AG20443 (cell line): ENCODE results near the gene SLC4A9.
"Not testable (repeated sequence)": the region's sequence is repeated elsewhere in the genome, so short reads cannot be mapped to it uniquely, and the experiment has no call there.

Experiments used
- DNase-seq: peaks from one replicate; pipeline ENCODE4 v3.0.0; 2012; ENCODE audit warnings: low spot score, mixed read lengths

Gene SLC4A9

DNA sequence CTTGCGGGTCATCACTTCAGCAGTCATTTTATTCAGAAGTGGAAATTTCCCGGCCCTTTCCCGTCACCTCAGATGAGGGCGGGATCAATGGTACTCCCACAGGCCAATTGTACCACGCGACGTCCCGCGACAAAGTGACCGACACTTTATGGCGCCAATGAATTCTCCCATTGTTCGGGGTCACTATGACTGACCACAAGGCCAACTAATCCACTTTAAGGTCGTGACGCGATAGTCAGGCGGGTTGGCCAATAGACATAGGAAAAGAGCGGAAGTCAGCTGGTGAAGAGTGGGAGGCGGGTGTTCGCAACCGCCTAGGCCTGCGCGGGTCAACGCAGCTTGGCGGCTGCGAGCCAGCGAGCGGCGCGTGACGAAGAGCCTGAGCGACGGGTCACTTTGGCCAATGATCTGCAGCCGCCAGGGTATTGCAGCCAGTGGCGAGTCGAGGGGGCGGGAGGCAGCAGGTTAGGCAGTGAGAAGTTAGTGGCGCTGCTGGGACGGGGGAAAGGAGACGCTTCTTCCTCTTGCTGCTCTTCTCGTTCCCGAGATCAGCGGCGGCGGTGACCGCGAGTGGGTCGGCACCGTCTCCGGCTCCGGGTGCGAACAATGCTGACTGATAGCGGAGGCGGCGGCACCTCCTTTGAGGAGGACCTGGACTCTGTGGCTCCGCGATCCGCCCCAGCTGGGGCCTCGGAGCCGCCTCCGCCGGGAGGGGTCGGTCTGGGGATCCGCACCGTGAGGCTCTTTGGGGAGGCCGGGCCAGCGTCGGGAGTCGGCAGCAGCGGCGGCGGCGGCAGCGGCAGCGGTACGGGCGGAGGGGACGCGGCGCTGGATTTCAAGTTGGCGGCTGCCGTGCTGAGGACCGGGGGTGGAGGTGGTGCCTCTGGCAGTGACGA is 41.6 kb downstream of the SLC4A9 start, which contains the start of gene ANKHD1:
Gene ANKHD1 (plus strand): TSS at position 472 of the 896 bp plus-strand sequence. CDS start 135 bp downstream, at position 607.
- DNase-seq, result peak; percentile 97

DNA sequence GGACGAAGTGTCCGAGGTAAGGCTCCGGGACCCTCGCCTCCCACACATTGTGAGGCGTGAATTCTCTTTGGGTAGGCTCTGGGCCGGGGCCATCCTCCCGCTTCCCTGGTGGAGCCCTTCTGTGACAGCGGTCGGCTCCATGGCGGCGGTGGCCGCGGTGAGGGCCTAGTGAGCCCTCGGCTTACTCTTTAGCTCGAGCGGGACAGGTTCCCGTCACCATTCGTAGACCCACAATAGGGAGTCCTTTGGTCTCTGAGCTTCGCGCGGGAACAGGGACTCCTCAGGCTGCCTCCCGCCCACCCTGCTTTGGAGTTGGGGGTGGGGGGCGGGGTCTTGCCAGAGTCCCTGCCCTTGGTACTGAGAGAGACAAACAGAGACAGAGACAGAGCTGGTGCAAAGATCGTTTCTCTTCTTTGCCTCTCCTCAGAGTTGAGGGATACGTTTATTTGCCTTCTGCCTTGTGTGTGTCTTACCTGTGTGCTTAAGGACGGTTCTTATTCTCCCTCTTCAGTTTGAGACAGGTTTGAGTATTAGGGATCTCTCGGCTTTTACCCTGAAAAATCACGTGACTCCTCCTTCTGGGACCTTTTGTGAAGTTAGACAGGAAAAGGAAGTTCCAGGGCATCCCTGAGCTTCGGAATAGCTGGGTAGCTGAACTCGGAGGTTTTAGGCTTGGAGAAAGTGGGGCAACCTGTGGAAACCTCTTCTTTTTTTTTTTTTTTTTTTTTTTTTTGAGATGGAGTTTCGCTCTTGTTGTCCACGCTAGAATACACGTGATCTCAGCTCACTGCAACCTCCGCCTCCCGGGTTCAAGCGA is 42.5 kb downstream of the SLC4A9 start:
- peak; percentile 24 for DNase-seq

DNA sequence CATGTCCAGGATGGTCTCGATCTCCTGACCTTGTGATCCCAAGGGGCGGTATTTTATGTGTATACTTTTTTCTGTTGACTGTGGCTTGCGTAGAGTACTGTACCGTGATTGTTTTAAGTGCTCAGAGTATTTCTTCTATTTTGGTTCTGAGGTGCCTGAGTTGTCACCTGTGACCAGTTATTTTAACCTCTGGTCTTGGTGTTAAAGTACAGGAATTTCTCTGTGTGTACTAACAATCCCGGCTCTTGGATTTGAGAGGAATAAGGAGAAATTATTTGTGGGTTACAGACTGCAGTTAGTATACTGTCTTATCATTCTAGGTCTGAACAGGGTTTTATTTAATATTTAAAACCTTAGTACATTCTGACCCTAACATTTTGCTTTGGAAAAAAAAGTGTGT is 43.6 kb downstream of the SLC4A9 start:
- DNase-seq, result no peak

DNA sequence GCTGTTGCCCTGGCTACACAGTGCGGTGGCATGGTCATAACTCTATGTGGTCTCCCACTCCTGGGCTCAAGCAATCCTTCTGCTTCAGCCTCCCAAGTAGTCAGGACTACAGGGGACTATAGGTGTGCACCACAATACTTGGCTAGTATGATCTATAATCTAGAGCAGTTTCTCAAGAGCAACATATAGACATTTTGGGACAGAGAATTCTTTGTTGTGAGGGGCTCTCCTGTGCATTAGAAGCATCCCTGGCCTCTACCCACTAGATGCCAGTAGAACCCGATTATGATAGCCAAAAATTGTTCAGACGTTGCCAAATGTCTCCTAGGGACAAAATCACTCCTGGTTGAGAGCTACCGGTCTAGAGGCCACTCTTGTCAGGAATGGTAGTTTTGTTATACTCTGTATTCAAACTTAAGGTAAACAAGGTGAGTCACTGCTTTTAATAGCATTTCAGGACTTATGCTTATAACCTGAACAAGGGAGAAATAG is 48.8 kb downstream of the SLC4A9 start:
- DNase-seq, result no peak

DNA sequence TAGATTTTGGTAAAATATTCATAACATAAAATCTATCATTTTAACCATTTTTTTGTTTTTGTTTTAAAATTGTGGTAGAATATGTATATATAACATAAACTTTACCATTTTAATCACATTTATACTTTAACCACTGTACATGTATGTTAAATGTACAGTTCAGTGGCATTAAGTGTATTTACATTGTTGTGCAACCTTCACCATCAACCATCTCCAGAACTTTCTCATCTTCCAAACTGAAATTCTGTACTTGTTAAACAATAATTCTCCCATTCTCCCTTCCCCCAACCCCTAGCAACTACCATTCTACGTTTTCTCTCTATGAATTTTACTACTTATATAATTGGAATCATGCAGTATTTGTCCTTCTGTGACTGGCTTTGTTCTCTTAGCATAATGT is 53.2 kb downstream of the SLC4A9 start:
- no peak for DNase-seq

DNA sequence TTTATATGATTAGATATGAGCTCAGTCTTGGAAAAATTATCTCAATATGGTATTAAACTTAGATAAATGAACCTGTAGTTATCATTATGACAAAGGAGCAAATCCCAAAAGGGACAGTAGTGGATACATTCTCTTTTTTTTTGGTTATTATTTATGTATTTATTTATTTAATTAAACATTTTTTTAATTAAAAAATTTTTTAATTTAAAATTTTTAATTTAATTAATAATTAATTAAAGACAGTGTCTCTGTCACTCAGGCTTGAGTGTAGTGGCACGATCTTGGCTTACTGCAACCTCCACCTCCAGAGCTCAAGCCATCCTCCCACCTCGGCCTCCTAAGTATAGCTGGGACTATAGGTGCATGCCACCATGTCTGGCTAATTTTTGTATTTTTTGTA is 57.2 kb downstream of the SLC4A9 start:
- no peak for DNase-seq

DNA sequence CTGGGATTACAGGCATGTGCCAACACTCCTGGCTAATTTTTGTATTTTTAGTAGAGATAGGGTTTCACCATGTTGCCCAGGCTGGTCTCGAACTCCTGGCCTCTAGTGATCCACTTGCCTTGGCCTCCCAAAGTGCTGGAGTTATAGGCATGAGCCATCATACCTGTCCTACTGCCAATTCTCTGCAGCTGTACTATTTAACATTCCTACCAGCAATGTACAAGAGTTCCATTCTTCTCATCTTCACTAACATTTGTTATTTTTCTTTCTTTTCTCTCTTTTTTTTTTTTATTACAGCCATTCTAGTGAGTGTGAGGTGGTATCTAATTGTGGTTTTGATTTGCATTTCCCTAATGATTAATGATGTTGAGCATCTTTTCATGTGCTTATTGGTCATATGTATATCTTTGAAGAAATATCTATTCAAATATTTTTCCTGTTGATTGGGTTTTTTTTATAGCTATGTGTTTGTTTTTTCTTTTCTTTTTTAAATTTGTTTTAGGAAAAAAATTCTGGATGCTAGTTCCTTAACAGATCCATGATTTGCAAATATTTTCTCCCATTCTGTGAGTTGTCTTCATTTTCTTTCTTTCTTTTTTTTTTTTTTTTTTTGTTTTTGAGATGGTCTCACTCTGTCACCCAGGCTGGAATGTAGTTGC is 59.0 kb downstream of the SLC4A9 start:
- DNase-seq, result no peak

DNA sequence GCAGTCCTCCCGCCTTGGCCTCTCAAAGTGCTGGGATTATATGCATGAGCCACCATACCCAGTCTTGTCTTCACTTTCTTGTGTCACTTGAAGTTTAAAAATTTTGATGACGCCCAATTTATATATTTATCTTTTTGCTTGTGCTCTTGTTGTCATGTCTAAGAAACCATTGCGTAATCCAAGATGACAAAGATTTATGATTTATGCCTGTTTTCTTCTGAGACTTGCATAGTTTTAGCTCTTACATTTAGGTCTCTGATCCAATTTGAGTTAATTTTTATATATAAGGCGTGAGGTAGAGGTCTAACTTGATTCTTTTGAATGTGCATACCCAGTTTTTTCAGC is 60.2 kb downstream of the SLC4A9 start:
- no peak for DNase-seq

DNA sequence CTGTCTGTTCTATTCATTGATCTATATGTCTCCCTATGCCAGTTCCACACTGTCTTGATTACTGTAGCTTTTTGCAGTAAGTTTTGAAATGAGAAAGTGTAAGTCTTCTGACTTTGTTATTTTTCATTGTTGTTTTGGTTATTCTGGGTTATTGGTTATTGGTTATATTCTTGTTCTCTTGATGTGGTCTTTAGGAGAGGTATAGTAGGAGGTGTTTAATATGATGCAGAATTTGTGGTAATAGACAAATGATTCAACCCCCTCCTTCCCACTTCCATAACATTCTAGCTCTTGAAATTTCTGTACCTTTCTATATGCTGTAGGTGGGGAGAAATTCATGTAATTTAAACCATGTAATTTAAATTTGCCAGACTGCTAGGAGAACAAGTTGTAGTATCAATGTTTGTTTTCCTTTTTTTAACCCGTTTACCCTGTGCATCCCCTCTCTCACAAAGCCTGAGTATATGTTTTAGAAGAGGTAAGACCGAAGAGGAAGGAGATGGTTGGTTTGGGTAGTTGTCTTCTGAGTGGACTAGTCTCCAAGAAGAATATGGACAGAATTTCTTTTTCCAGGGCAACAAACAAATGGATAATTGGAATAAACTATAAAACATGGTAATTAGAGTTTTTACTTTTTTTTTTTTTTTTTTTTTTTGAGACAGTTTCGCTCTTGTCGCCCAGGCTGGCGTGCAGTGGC is 60.8 kb downstream of the SLC4A9 start:
- no peak for DNase-seq

DNA sequence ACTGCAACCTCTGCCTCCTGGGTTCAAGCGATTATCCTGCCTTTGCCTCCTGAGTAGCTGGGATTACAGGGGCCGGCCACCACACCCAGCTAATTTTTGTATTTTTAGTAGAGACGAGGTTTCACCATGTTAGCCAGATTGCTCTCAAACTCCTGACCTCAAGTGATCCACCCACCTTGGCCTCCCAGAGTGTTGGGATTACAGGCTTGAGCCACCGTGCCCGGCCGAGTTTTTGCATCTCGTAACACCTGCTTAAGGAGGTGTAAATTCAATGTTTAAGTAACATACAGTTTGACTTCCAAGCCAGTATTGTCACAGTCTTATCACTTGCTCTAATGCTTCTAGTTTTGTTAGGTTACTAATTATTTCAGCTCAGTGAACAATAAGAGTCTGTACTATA is 61.4 kb downstream of the SLC4A9 start:
- not testable (repeated sequence) for DNase-seq

DNA sequence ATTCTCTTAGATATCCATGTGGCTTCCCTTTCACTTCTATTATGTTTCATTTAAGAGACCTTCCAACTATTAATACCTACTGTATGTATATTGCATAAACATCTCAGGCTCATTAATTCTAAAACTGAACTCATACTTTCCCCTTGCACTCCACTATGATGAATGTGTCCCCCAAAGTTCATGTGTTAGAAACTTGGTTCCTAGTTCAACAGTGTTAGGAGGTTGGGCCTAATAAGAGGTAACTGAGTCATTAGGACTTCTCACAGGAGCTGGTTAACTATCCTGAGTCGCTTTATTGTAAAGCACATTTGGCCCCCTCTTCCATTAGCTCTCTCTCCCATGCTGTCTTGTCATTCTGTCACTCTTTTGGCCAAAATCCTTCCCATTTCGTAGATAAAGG is 63.6 kb downstream of the SLC4A9 start:
- no peak for DNase-seq

DNA sequence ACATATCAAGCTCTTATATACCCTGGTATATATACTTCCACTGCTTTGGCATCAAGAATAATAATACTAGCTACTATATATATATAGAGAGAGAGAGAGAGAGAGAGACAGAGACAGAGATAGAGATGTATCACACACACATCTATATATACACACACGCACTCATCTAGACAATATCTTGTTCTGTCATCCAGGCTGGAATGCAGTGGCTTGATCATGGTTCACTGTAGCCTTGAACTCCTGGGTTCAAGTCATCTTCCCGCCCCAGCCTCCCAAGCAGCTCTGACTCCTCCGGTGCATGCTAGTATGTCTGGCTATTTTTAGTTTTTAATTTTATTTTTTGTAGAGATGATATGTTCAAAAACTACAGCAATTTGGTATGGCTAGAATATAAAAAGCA is 64.1 kb downstream of the SLC4A9 start:
- no peak for DNase-seq
